Measurements from ENCODE around the gene PTPRM. TPM values are rescaled to one million over a fixed set of nuclear protein-coding genes. Genes with fewer than 3 reads are reported as not detected.

PTPRM gene
- polyA plus RNA-seq, 3 donors = 0.04 to 2.1 (median 0.66) TPM

DNA sequence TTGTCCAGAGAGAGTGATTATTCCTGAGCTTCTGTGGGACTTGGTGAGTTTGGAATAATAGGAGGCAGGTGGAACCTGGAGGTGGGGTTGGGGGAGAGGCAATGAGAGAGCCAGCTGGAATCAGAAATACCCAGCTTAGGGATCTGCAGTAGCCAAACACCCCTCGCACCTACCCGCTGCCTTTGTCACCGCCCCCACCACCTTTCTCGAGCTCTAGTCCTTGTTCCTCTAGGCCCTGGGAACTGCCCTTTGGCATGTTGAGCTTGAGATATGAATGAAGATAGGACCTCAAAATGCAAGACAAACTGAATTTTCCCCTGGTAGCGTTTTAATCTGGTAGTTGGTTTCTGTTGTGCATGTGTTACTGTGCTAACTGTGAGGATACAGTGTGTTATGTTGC is 242.9 kb downstream of the PTPRM start:
- 100% methylated on average over 1 of the region's 5 CpGs for WGBS (ENCODE audit: insufficient coverage)
- Histone ChIP-seq H3K79me2 (ENCODE audit: insufficient read depth, low read length) (no peaks in the 10 kb centered on the region), H3K4me3 (replicated peaks in 1 of 3; ENCODE audit: low read depth in 2 of 3, low read length in 3 of 3) (no peak overlapping the region), H3K9ac (ENCODE audit: insufficient read depth, low read length, poor library complexity, severe bottlenecking) (no peak overlapping the region), H3K27ac (ENCODE audit: low read depth in 1 of 2, low read length in 2 of 2) (no peak overlapping the region), H4K20me1 (ENCODE audit: insufficient read depth, low read length) (no peaks in the 10 kb centered on the region), H2AFZ (ENCODE audit: insufficient read depth, low read depth, low read length, poor library complexity, severe bottlenecking) (no peak overlapping the region), H3K4me1 (ENCODE audit: control insufficient read depth in 1 of 2, insufficient read depth in 2 of 2, low read length in 2 of 2) (no peaks in the 10 kb centered on the region), H3K9me3 (replicated peaks in 1 of 2; ENCODE audit: control insufficient read depth in 1 of 2, insufficient read depth in 1 of 2, low read length in 2 of 2) (peaks cover 12% of the 10 kb centered on the region in 2 donors), H3K4me2 (replicated peaks; ENCODE audit: extremely low read depth, low read length, poor library complexity, severe bottlenecking) (no peak overlapping the region), H3K36me3 (replicated peaks in 1 of 2; ENCODE audit: control insufficient read depth in 1 of 2, insufficient read depth in 2 of 2, low read length in 2 of 2) (no peaks in the 10 kb centered on the region), H3K27me3 (ENCODE audit: control insufficient read depth in 2 of 2, insufficient read depth in 2 of 2, low read length in 2 of 2) (no peaks in the 10 kb centered on the region)
- no peak for DNase-seq
- Mint-ChIP-seq H3K27me3 (ENCODE audit: low read depth in 3 of 3) (peaks cover 0 to 1% (median 0%) of the 10 kb centered on the region in 3 donors), H3K27ac (no peak overlapping the region), H3K4me1 (no peaks in the 10 kb centered on the region), H3K4me3 (no peak overlapping the region), H3K36me3 (no peaks in the 10 kb centered on the region), H3K9me3 (peaks cover 7 to 16% (median 11%) of the 10 kb centered on the region in 7 donors)
- TF ChIP-seq, protein P1, sequence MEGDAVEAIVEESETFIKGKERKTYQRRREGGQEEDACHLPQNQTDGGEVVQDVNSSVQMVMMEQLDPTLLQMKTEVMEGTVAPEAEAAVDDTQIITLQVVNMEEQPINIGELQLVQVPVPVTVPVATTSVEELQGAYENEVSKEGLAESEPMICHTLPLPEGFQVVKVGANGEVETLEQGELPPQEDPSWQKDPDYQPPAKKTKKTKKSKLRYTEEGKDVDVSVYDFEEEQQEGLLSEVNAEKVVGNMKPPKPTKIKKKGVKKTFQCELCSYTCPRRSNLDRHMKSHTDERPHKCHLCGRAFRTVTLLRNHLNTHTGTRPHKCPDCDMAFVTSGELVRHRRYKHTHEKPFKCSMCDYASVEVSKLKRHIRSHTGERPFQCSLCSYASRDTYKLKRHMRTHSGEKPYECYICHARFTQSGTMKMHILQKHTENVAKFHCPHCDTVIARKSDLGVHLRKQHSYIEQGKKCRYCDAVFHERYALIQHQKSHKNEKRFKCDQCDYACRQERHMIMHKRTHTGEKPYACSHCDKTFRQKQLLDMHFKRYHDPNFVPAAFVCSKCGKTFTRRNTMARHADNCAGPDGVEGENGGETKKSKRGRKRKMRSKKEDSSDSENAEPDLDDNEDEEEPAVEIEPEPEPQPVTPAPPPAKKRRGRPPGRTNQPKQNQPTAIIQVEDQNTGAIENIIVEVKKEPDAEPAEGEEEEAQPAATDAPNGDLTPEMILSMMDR (IDR thresholded peaks at IDR 0.05) = no peak
- intact Hi-C loops (cut with micrococcal nuclease) = no loop called here

DNA sequence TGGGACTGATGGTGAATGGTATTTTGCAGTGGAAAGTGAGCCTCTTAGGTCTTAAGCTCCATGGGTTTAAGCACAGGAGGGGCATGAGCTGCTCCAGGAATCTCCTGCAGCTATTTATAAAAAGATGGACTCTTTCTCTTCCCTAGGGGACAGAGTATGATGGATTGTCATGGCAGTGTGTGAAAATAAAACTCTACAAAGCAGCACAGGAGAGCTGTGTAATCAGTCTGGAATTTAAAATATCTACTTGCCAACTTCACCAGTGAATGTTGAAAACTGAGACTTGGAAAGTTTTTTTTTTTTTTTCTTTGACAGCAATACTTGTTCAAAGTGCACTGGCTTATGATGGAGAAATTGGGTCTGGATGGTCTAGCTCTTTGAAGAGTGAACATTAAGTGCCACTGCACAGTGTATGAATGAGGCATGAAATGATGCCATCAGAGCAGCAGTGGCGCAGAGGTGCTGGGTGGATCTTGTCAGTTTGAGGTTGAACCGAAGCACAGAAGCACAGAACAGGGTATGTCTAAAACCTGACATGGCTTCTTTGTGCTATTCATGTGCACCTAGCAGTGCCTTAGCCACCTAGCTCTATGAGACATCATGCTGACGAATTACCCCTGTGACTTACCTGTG is 245.4 kb downstream of the PTPRM start:
- 100% methylated on average over 2 of the region's 3 CpGs for WGBS (ENCODE audit: insufficient coverage)
- Histone ChIP-seq H4K20me1 (ENCODE audit: insufficient read depth, low read length) (no peaks in the 10 kb centered on the region), H3K9ac (ENCODE audit: insufficient read depth, low read length, poor library complexity, severe bottlenecking) (no peak overlapping the region), H3K4me1 (ENCODE audit: control insufficient read depth in 1 of 2, insufficient read depth in 2 of 2, low read length in 2 of 2) (no peaks in the 10 kb centered on the region), H3K9me3 (replicated peaks in 1 of 2; ENCODE audit: control insufficient read depth in 1 of 2, insufficient read depth in 1 of 2, low read length in 2 of 2) (peaks cover 17 to 20% of the 10 kb centered on the region in 2 donors), H3K27ac (ENCODE audit: low read depth in 1 of 2, low read length in 2 of 2) (no peak overlapping the region), H3K27me3 (ENCODE audit: control insufficient read depth in 2 of 2, insufficient read depth in 2 of 2, low read length in 2 of 2) (no peaks in the 10 kb centered on the region), H3K79me2 (ENCODE audit: insufficient read depth, low read length) (no peaks in the 10 kb centered on the region), H3K4me2 (replicated peaks; ENCODE audit: extremely low read depth, low read length, poor library complexity, severe bottlenecking) (no peak overlapping the region), H2AFZ (ENCODE audit: insufficient read depth, low read depth, low read length, poor library complexity, severe bottlenecking) (no peak overlapping the region), H3K4me3 (replicated peaks in 1 of 3; ENCODE audit: low read depth in 2 of 3, low read length in 3 of 3) (no peak overlapping the region), H3K36me3 (replicated peaks in 1 of 2; ENCODE audit: control insufficient read depth in 1 of 2, insufficient read depth in 2 of 2, low read length in 2 of 2) (no peaks in the 10 kb centered on the region)
- Mint-ChIP-seq H3K36me3 (no peaks in the 10 kb centered on the region), H3K27me3 (ENCODE audit: low read depth in 3 of 3) (peaks cover 0 to 1% (median 0%) of the 10 kb centered on the region in 3 donors), H3K4me1 (no peaks in the 10 kb centered on the region), H3K27ac (no peak overlapping the region), H3K4me3 (no peak overlapping the region), H3K9me3 (peaks cover 11 to 24% (median 14%) of the 10 kb centered on the region in 7 donors)
- no peak for DNase-seq
- intact Hi-C loops (cut with micrococcal nuclease) = no loop called here
- TF ChIP-seq, protein P1 (IDR thresholded peaks at IDR 0.05) = no peak
